NCI-H1048 (cell line): ENCODE measurements around the gene CCDC28A.

ENCODE experiments used
- DNase-seq: peaks from one replicate; lab custom pipeline; 2025; lab: John Stamatoyannopoulos, UW

Gene CCDC28A

DNA sequence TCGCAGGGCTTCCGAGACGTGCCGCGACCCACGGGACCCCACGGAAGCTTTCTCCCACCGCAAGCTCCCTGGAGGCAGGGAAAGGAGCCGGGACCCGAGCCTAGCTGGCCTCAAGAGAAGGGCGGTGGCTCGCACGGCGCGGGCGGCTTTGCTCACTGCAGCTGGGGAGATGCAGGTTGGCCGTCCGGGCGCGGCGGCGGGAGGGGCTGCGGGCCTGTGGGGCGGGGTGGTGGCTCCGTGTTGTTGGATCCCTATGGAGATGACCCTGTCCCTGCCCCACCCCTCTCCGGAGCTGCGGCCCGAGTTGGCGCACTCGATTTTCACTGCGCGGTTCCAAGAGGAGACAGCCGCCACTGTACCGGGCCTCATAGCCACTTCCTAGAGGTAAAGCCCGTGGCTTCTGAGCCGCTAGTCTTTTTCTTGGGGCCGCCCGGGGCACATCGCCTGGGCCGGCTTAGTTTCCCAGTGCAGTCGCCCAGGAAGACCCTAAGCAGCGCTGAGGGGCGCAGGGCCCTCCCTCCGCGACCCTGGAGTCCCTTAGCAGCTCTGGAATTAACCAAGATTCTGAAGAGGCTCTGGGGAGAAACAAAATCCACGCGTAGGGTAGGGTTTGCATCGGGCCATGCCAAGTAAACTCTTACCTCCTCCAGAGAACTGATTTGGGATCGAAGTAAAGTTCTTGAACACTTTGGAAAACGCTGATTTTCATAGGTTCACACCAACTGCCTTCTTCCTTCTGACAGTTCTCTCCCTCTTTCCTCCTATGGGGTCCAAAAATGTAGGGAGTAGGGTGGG, 22.4 kb downstream of the CCDC28A start, which contains the start of gene ECT2L:
Gene ECT2L (plus strand): TSS at position 279 of the 795 bp plus-strand sequence. CDS start 17,188 bp downstream, outside the sequence.
- DNase-seq, result no peak

DNA sequence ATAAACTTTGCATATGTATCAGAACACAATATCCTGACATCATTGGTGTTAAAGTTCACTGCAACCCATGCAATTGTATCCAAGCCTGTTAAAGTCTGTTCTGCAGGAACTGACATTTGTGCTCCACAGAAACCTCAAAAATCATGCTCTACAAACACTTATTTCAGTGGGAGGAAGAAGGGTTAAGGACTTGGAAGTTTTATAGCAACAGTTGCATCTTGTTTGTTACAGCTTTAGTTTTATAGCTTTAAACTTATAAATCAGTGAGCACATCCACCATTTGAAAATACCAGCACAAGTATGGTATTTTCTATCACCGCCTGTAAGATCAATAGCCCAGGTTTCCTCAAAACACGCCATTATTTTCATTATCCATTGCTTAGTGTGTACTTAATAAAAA, 23.2 kb downstream of the CCDC28A start:
- DNase-seq, result no peak

DNA sequence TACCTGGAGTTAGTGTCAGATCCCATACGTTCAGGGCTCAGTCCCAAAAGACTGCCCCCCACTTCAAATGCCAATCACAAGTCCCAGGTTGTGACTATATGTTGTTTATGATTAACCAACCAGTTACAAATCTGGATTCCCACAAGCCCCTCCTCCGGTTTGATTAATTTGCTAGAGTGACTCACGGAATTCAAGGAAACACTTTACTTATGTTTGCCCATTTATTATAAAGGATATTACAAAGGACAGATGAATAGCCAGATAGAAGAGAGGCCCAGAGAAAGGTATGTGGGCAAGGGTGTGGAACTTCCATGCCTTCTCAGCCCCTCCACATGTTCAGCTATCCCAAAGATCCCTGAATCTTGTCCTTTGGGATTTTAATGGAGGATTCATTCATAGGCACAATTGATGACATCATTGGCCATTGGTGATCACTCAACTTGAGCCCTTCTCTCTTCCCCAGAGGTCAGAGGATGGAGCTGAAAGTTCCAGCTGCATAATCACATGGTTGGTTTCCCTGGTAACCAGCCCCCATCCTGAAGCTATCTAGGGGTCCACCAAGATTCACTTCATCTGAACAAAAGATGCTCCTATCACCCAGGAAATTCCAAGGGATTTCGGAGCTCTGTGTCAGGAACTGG, 24.4 kb downstream of the CCDC28A start:
- no peak for DNase-seq

DNA sequence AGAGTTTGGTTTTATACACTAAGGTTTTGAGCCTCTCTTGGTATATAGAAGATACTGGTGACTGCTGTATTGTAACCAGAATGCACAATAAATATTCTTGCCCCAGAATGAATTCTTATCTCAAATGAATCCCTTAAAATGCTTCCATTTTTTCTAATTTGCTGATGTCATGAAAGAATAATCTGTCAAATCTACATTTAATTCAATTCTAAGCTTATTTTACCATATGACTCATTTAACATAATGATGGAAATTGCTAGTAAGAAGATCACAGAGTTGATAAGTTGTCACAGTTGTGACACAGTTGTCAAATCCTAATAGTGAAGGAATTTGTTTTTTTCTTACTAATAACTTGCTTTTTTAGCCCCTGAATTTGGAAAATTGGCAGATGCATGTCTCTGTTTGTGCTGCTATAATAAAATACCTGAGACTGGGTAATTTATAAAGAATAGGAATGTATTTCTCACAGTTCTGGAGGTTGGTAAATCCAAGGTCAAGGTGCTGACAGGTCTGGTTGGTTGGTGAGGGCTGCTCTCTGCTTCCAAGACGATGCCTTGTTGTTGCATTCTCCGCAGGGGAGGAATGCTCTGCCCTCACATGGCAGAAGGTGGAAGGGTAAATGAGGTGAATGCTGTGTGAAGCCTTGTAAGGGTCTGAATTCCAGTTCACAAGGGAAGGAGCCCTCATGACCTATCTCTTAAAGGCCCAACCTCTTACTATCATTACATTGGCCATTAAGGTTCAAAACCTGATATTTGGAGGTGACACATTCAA, 27.0 kb downstream of the CCDC28A start:
- DNase-seq, result no peak

DNA sequence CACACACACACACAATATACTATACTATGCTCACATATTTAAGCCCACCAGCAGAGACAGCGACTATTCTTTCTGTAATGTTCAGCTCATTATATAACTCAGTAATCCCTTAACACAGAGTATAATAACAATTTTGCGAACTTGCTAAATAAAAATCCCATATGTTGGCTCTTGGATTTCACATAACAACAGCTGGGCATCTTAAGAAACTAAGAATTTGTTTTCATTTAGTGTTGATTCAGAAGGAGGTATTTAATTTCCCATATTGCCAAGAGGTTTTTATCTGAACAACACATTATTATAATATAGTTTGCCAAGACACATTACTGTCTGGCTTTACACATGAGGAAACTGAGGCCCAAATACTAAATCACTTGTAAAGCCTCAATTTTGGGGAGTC, 29.8 kb downstream of the CCDC28A start:
- DNase-seq, result no peak

DNA sequence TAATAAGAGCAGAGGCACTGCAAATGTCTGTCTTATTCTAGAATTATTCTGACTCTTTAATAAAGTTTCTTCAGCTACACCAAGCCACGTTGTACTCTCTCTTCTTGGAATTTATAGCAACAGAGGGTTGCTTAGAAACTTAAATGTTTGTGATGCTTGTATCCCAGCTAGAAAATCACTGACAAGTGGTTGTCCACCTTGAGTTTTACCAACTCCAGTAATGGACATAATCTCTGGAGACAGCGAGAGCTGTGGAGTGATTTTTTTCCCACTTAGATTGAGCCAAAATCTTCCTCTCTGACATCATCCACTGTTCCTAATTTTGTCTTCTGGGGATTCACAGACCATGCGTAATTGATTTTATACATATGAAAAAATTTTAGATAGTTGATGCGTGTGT, 30.3 kb downstream of the CCDC28A start:
- no peak for DNase-seq

DNA sequence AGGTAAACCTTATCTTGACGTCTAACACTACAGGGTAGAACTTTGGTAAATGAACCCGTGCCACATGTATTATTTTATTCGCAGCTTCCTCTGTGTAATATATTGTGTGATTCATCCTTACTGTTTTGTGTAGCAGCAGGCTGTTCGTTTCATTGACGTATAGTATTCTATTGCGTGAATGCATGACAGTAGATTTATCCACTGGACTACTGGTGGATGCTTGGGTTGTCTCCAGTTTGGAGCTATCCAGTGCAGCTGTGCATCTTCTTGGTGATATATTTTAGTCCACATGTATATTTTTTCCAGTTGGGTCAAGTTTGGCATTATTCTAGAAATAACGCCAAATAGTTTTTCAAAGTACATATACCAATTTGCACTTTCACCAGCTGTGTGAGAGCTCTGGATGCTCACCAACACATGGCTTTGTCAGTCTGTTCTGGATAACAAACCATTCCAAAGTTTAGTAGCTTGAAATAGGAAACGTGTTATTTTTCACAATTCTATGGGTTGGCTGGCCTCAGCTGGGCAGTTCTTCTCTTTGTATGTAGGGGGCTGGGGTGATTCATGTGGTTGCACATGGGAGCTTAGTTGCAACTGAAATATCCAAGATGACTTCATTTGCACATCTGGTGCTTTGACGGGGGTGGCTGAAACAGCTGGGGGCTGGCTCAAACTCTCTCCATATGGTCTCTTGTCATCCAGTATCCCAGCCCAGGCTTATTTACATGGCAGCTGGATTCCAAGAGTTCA, 31.6 kb downstream of the CCDC28A start:
- DNase-seq, result no peak

DNA sequence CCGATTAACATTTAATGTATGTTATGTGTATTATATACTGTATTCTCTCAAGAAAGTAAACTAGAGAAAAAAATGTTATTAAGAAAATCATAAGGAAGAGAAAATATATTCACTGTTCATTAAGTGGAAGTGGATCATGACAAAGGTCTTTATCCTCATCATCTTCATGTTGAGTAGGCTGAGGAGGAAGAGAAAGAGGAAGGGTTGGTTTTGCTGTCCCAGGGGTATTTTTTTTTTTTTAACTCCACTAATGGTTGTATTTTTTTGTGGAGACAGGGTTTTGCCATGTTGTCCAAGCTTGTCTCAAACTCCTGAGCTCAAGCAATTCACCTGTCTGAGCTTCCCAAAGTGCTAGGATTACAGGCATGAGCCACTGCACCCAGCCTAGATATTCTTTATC, 33.3 kb downstream of the CCDC28A start:
- DNase-seq, result no peak

DNA sequence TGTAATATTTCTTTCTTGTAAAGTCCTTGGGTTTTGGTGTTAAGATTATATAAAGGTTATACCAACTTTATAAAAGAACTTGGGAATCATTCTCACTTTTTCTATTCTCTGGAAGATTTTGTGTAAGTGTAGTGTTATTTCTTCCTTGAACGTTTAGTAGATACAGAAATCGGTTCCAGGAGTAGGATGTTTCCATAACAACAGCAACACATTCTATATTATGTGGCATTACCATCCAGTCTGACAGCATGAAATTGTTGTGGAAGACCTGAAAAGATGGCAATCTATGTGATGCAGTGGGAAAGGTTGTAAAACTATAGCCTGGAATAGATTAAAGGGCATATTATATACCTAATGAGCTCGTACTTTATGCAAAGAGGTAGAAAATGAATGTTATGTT, 36.1 kb downstream of the CCDC28A start:
- no peak for DNase-seq

DNA sequence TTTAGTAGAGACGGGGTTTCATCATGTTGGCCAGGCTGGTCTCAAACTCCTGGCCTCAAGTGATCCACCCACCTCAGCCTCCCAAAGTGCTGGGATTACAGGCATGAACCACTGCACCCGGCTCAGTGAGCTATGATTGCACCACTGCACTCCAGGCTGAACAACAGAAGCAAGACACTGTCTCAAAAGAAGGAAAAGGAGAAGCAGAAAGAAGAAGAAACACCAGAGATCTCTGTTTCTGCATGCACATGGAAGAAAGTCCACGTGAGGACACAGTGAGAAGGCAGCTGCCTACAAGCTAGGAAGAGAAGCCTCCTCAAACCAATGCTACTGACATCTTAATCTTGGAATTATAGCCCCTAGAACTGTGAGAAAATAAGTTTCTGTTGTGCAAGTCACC, 38.3 kb downstream of the CCDC28A start:
- DNase-seq, result no peak

DNA sequence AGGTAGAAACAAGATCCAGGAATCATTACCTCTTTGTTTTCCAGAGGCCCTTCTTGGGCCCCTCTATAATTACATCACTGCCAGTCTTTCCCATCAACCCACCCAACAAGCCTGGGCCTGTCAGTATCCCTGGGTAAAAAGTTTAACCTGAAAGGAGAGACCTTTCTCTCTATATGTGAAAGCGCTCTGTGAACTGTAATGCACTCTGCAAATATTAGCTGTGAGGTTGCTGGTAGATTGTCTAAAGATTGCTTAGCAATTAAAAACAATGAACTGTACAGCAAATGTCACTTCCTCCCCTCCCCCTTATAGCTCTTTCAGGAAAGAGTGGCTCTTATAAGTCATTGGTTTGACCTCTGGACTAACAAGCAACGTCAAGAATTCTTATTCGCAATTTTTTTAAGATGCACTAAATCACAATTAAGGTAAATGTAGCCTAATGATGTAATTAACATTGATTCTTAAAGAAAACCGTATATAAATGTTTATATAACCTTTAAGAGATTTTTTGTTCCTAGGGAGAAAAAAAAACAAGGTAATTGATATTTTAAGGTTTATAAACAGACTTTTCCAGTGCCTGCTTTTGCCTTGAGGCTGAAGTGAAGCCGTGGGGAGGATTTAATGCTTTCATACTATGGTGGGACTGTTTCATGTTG, 40.7 kb downstream of the CCDC28A start:
- no peak for DNase-seq

DNA sequence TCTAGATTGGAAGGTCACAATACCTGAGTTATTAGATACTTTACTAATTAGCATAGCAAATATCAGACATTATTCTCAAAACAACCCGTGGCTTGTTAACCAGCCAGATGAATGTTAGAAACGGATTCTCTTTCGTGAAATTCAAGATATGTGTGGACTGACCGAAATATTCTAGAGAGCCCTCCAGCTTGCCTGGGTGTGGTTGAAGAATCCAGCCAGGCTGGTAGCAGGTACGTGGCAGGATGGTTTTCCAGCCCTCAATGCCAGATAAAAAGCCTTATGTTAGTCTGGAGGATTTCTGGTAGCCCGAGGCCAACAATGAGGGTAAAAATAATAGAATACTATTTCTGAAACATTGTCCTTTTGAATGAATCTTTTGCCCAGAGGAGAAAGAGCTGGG, 41.7 kb downstream of the CCDC28A start:
- DNase-seq, result no peak

DNA sequence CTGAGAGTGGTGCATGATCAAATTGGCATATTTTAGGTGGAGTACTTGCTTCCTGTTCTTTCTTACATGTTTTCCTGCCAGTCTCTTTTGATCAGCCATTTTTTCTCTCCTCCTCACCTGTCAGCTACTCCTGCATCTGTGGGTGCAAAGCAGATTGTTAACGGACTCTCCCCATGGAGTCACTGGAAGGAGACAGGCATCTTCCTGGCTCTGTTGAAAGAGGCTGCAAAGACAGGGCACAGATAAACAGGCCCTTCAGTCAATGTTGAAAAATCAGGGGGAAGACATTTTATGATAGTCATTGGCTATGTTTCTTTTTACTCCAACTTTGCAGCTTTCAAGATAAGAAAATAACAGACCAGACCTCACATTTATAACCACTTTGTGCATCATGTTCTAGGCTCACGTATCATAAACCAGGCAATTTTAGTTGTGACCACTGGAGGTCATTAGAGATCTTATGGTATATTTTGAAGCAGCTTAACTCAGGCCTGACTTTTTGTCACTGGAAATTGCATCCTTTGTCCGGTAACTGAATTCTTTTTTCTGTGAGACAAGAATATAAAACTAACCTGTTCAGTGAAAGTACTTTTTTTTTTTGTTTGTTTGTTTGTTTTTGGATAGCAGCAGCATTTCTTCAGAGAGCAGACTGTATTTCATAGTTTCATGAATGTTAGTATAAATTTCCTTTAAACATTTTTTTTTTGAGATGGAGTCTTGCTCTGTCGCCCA, 42.4 kb downstream of the CCDC28A start:
- peak; percentile 9 for DNase-seq

DNA sequence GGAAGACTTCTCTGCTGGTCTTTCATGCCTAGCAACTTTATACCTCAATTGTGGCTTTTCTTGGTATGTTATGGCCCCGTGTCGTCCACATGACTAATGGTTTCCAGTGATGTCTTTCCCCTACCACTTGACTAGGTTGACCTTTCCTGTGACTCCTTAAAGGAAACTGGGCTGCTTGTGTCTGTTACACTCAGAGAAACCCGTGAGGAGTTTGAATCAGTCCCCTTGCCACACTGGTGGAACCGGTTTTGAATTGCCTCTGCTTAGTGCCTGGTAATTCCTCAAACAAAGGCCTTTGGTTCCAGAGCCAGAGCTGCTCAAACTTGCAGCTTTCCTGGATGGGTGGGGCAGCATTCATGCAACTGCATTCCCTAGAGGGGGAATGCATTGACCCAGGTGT, 44.2 kb downstream of the CCDC28A start:
- peak; percentile 82 for DNase-seq

DNA sequence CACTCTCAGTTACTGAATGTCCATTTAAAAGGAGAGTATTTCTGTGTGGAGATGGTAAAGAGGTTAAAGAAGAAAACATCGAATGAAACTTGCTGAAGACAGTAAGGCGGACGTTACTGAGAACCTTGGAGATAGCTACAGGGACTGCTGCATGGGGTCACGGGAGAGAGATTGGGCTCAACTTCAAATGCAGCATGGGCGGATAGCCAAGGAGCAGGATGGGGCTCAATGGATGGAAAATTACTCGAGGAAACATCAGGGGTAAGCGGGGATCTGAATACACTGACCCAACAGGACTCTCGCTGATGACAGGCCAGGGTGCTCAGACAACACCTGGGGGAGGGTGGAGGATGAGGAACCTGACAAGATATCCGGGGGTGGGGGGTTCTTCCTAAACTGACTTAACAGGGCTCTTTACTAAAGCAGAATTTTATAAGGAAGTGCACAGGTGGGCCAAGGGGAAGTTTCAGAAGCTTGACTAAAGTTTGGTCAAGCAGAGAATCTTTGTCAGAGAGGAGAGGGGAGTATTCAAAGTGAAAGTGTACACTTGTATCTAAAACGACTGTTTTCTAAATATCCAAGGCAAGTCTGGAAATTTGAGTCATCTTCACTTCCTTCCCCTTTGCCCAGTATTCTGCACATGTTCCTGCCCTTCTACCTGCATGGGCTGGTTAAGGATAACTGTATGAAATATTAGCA, 45.1 kb downstream of the CCDC28A start:
- DNase-seq, result no peak

DNA sequence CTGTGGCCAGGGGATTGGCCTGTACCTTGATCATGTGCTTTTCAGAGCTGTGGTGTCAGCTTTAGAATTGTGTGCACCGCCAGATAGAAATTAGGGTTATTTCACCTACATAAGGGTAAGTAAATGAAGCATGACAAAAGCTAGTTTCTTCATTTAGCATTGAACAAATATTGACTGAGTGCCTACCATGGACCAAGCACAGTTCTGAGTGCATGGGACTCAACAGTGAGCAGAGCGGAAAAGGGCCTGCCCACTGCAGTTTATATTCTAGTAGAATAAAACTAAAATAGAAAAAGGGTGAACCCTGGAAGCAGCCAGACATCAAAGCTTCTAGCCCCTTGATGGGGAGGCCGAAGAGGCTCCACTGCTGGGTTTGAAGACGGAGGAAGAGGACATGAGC, 48.0 kb downstream of the CCDC28A start:
- DNase-seq, result no peak

DNA sequence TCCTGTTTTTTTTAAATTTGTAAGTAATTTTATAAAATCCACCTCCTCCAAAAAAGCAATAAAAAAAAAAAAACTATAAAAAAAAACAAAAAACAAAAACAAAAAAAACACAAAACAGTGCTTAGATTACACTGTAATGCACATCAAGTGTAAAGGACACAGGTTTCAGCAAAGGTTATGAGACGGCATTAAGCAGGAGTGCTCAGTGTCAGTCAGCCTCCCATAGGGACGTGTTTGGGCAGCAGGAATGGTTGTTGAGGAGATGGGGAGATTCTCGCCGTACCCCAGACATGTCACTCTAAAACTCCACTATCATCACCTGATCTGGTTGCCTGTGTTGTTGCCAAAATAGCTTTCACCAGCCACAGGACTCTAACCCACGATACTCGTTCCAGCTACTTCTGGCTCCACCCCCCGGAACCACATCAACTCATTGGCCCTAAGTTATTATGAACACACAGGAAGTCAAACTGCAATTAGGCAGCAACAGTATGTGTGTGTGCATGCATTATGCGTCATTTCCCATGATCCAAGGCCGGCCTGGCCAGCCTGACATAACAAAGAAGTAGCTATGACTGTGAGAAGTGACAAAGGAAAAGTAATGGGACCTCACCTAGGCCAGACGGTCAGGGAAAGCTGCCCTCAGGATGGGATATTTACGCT, 51.0 kb downstream of the CCDC28A start:
- DNase-seq, result no peak

DNA sequence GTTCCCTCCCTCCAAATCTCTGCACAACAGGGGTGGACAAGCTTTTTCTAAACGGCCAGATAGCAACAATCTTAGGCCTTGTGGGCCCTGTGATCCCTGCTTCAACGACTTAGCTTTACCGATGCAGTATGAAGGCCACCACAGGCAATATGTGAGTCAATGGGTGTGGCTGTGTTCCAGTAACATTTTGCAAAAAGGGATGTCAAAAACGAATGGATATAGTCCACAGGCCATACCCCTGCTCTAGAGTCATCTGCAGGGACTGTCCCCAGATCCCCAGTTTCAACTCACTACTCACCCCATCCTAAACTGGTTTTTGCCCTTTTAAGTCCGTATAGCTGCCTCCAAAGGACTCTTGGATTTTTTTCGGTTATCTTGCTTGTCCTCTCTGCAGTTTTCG, 56.7 kb downstream of the CCDC28A start:
- no peak for DNase-seq

DNA sequence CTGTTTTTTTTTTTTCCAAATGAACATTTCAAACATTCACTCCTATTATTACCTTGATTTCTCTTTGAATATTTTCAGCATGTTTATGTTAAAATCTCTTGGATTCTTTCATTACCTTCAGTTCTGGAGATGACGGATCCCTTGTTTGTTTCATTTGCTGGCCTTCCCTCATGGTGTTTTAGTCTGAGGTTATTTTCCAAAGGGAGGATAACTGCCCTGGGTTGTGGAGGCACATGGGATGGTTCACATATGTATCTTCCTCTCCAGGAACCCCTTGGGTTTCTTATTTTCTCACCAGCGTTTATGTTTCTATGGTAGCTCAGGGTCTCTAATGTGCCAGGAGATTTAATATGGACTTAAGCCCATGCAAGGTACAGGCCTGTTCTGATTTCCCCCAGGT, 58.6 kb downstream of the CCDC28A start:
- DNase-seq, result no peak
